T-helper 2 cell treated with Interferon-gamma antibody and Interleukin-4, amounts not matched to agents 100 ng/mL and 5 ng/mL, for 36 hours (primary cell): Measurements from ENCODE around the gene TWF2. TPM values are rescaled to one million over a fixed set of nuclear protein-coding genes. Genes with fewer than 3 reads are reported as not detected.

ENCODE experiments used
- intact Hi-C: fragments of 100-400 bp; cut with micrococcal nuclease; formaldehyde crosslinking; loops from one replicate; pipeline ENCODE4 v1.15.1; 2023
- total RNA-seq: library from RNA; stranded (reverse); gene quantifications from 2 replicates; pipeline ENCODE4 v1.2.3, GENCODE V29; 2022

TWF2 gene
- total RNA-seq, 1 donor from 2014 or later: 109 TPM

DNA sequence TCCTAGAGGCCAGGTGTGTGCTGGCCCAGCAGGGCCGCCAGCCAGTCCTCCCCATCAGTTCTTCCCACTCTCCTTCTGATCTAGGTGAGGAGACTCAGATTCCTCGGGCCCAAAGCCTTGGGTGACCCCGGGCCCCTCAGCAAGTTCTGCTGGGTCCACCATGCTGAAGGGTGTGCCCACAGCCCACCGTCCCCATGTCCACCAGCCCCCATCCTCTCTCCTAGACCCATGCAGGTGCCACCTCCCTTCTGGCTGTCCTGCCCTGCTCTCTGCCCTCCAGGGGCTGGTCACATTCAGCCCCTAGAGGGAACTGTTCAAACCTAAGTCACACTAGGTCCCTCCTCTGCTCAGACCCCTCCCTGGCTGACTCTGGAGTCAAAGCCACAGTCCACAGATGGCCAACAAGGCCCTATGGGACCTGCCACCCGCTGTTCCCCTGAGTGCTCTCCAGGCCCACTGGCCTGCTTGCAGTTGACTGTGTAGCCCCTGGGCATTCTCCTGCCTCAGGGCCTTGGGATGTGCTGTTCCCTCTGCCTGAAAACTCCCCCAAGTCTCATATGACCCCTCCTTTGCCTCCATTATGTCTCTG, 12.6 kb downstream of the TWF2 start:
- intact Hi-C loops: no loop called here

DNA sequence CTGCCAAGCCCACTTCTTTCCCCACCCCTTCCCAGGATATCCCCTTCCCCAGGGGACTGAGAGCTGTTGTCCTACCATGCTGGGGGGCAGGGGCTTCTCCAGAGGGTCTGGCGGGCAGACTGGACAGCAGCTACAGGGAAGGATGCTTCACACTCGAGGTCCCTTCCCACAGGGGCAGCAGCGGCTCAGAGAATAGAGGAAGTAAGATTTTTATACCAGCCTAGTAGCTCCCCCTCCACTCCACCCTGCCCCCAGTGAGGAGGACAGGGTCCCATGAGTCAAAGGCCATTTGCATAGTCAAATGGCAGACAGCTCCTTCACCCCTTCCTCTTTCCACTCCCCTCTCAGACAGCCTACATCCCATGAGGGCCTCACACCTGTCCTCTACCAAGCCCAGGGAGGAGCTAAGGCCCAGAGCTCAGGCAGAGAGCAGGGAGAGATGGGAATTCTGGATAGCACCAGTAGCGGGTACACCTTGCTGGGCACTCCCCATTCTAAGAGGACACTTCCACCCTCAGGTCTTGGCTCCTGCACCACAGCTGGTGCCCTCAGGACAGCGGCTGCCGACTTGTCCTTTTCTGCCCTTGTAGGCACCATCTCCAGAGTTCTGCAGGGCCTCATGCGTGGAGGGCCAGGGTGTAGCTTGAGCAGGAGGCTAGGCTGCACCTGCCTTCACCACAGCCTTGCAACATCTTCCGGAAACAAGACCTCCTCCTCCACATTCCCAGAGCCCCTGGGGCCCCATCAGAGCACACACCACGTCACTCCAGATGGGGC, 13.3 kb downstream of the TWF2 start, which contains the start of gene TLR9:
Gene TLR9 (minus strand): TSS at position 194 of the 777 bp plus-strand sequence. CDS start 116 bp downstream, at position 78.
- intact Hi-C loops: no loop called here

DNA sequence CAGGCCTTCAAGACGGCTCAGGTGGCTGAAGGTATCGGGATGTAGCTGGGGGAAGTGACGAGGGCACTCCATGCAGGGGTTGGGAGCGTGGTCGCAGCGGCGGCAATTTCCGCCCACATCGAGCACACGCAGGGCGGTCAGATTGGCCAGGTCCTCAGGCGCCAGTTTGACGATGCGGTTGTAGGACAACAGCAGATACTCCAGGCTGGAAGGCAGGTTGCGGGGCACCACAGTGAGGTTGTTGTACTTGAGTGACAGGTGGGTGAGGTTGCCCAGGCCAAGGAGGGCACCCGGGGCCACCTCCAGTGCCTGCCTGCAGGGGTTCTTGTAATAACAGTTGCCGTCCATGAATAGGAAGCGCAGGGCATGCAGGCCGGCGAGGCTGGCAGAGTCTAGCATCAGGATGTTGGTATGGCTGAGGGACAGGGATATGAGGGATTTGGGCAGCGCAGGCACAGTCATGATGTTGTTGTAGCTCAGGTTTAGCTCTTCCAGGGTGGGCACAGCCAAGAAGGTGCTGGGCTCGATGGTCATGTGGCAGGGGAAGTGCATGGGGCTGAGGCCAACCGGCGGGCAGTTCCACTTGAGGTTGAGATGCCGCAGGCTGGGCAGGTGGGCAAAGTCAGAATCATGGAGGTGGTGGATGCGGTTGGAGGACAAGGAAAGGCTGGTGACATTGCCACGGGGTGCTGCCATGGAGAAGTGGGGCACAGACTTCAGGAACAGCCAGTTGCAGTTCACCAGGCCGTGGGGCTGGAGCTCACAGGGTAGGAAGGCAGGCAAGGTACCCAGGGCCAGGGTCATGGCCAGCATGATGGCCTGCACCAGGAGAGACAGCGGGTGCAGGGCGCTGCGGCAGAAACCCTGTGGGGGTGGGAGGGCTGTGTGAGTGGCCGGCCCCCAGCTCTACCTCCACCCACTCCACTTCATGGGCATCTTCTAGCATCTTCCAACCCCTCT, 15.2 kb downstream of the TWF2 start:
- intact Hi-C loops: loop anchor here (2.0 to 5.0 kb wide), 2 partner anchors 15 to 224 kb away; partner anchors contain the start of genes SEMA3G and TWF2

DNA sequence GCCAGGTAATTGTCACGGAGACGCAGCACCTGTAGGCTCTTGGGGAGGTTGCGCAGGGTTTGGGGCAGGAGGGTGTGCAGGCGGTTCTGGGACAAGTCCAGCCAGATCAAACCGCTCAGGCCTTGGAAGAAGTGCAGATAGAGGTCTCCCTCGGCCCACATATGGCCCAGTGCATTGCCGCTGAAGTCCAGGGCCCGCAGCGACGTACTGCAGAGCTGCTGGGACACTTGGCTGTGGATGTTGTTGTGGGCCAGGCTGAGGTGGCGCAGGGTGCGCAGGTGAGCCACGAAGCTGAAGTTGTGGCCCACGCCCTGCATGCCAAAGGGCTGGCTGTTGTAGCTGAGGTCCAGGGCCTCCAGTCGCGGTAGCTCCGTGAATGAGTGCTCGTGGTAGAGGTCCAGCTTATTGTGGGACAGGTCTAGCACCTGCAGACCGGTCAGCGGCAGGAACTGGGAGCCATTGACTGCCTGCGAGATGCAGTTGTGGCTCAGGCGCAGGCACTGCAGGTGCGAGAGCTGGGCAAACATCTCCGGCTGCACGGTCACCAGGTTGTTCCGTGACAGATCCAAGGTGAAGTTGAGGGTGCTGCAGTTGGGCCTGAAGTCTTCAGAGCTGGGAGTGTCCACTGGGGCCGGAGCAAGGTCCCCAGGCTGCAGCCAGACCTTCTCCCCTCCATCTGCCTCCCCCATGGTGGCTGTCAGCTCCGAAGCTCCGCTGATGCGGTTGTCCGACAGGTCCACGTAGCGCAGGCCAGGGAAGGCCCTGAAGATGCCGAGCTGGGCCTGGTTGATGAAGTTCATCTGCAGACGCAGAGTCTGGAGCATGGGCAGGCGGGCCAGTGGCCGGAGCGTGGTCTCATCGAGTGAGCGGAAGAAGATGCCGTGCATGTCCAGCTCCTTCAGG, 16.4 kb downstream of the TWF2 start:
- intact Hi-C loops: loop anchor here (2.0 to 5.0 kb wide), 2 partner anchors 16 to 225 kb away; partner anchors contain the start of genes SEMA3G and TWF2

DNA sequence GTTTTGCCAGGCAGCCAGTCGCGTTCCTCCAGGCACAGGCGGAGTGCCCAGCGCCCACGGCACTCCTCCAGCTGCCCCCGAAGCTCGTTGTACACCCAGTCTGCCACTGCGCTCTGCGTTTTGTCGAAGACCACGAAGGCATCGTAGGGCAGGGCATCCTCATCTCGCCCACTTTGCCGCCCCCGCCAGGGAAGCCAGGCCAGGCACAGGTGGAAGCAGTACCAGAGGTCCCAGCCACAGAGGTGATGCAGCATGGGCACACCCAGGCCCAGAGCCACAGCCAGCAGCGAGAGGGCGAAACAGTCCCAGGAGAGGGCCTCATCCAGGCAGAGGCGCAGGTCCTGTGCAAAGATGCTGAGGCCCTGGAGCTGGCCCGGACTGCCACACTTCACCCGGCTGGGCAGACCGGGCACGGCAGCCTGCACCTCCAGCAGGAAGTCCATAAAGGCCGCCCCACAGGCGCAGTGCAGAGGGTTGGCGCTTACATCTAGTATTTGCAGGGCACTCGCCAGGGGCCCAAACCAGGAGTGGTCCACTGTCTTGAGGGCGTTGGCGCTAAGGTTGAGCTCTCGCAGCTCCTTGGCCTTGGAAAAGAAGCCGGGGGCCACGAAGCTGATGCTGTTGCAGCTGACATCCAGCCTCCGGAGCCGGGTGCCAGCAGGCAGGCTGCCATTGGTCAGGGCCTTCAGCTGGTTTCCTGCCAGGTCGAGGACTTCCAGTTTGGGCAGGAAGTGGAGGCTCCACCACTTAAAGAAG, 17.2 kb downstream of the TWF2 start:
- intact Hi-C loops: loop anchor here (2.0 to 5.0 kb wide), 2 partner anchors 17 to 226 kb away; partner anchors contain the start of genes SEMA3G and TWF2

DNA sequence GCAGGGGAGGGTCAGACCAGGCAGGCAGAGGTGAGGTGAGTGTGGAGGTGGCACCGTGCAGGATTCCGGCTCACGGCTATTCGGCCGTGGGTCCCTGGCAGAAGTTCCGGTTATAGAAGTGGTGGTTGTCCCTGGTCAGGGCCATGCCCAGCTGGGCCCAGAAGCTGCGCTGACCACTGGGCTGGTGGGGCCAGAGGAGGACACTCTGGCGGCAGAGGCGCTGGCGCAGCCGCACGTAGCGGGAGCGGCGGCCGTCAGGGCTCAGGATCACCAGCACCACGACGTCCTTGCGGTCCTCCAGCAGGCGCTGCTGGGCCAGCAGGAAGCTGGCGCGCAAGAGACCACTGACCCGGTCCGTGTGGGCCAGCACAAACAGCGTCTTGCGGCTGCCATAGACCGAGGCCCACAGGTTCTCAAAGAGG, 17.8 kb downstream of the TWF2 start:
- intact Hi-C loops: loop anchor here (5.0 kb wide), 1 partner anchor 226 kb away; the partner anchor contains the start of gene SEMA3G

DNA sequence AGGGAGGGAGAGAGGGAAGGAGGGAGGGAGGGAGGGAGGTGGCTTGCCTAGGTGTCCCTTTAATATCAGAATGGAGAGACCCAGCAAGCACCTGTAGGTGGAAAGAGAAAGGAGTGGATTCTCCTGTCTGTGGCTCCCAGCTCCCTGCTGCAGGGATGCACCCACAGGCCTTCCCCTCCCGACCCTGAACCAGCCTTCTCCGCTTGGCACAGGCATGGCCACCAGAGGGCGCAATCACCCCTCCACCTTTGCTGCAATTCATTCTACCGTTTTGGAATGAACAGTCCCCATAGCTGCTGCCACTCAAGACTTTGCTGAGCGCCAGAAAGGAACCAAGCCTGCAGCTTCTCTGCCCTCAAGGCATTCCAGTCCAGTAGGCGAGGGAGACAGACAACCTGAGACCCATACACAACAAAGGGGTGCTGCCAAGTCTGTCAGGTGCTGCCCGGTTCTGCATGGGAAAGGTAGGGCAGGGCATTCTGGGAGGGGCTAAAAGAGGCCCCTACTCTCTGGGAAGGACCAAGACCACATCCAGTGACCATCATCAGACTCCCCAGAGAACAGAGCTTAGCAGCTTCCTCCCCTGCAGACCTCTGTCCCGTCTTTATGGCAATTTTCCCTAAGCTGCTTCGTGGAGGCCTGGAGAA, 18.5 kb downstream of the TWF2 start:
- intact Hi-C loops: loop anchor here (1.0 to 5.0 kb wide), 3 partner anchors 22 to 227 kb away; partner anchors contain the start of genes ALAS1 and SEMA3G

DNA sequence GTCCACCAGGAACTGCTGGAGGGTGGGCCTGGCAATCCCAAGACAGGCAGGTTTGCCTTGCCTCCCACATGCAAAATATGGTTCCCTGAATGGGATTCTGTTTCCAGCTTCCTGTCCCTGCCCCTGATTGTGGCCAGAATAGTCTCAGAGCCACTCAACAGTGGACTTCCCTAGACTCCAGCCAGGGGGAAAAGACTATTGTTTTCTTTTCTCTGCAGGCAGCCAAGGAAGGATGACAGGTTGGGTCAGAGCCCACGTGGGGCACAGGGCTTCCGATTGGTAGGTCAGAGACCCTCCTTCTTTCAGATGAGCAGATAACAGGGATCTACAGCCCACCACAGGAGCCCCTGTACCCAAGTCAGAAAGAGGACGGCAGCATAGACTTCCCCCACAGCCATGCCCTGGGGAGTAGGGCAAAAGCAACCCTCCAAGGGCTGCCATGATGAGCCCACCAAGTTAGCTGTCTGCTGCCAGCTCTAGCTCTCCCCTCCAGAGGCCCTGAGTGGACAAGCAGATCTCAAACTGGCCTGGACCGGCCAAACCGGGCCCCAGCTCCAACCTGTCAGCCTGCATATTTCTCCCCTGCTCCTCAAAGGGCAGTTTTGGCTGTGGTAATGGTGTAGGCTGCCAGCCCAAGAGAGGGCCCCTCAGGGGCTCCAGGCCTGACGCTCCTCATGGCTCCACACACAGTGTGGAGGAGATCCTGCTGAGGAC, 19.9 kb downstream of the TWF2 start:
- intact Hi-C loops: no loop called here

DNA sequence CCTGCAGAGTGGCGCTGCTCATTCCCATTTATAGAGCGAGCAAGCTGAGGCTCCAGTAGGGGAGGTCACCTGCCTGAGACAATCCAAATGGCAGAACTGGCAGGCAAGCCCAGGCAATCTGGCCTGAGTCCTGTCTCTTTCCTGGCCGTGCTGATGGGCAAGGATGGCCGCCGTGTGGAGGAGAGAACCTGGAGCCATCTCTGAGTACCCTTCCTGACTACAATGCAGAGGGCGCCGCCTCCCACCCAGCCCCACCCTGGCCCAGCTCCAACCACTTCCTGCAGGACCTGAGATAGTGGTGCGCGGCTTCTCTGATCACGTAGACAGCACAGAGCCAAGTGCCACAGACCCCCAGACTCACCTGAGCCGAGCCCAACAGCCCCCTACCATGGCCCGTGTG, 20.5 kb downstream of the TWF2 start:
- intact Hi-C loops: no loop called here

DNA sequence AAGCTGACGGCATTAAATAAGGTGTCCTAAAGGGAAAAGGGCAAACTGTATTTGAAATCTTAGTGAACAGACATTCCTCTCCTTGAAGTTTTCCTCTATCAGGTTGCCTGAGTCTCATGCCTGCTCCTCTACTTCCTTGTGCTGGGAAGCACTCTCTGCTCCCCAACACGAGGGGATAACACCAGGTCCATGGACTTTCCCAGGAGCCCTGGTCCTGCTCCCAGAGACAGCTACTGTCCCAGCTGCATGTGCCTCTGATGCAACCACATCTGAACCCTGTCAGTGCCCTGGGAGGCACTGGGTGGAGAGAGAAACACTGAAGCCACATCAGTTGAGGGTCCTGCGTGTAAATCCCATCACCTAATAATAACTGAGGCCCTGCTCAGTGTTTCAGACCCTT, 20.9 kb downstream of the TWF2 start:
- intact Hi-C loops: no loop called here

DNA sequence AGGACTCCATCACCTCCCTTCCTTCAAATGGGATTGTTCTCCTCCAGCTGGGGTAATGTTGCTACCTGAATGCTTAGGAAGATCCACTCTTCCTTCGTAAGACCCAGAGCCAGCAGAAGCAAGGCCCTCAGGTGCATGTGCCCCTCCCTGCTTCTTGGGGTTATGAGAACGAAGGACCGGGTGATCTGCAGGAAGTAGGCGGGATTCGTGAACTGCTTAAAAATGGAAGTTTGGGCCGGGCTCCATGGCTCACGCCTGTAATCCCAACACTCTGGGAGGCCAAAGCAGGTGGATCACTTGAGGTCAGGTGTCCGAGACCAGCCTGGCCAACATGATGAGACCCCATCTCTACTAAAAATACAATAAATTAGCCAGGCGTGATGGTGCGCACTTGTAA, 21.6 kb downstream of the TWF2 start:
- intact Hi-C loops: no loop called here

DNA sequence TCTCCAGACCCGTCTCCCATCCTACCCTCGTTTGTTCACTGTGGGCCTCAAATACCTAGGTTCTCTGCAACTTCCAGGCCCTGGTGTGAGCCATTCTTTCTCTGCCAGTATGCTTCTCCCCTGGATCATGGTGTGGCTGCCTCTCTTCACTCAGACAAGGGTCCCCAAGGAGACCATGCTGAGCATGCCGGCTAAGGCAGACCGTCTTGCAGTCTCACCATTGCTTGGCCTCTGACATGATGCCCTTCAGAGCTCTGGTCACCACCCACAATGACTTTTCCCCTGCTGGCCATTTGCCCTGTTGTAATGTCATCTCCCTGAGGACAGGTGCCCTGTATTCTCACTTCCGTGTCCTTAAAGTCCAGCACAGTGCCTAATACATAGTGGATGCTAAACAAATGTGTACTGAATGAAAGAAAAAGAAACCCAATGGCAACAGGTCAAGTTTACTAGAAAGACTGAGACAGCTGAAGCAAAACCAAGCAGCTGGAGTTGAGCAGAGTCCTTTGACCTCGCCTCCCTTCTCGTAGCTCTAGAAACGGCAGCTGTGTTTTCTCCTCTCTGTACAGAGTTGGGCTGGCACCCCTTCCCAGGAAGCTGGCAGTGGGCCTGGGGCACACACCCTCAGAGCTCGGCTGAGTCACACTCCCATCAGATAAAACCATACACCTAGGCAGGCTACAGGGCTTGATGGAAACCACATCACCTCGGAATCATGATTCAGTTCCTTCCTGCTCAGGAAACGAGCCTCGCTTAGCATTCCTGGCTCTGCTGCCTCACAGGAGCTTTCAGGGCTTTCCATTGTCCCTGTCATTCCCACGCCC, 22.2 kb downstream of the TWF2 start:
- intact Hi-C loops: no loop called here

DNA sequence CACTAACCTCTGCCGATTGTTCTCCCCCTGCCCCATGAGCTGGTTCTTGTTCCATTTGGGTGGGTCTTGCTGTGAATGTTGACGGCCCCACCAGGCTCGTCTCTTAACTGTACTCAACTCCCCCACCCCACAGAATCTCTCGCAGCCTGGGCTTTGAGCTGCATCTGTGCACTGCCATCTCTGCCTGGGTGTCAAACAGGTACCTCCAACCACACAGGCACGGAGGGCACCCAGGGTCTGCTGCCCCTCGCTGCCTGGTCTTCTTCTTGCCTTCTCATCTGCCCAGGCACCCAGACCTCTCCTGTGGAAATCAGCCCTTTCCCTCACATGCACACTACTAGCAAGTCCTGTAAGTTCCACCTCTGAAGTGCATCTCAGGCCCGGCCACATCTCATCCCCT, 23.6 kb downstream of the TWF2 start:
- intact Hi-C loops: no loop called here

DNA sequence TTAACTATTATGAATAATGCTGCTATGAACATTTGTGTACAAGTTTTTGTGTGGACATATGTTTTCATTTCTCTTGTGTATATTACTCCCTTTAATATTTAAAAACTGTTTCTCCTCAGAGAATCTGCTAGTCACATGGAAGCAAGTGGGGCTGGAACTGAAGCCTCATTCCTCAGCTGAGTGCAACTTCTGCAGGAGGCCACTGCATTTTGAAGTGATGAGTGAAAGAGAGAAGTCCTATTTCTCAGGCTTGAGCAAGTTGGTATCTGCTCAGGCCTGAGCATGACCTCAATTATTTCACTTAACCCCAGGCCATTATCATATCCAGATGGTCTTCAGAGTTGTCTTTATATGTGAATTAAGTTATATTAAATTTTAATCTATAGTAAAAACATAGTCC, 25.1 kb downstream of the TWF2 start:
- intact Hi-C loops: no loop called here

DNA sequence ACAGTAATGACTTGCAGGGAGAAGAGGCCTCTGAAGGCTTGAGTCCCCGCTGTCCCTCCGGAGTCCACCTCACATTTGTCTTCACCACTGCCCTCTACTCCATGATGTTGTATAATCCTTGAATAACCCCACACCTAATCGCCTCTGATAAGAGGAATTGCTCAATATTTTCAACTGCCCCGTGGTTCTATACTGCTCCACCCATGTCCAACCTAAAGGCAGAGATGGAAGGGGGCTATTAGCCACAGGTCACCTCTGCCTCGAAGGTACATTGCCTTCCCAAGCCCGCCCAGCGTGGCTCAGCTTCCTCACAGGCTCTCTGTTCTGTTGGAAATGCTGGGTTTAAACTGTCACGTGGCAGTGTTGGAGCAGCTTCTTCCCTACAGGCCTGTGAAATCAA, 26.0 kb downstream of the TWF2 start:
- intact Hi-C loops: no loop called here

DNA sequence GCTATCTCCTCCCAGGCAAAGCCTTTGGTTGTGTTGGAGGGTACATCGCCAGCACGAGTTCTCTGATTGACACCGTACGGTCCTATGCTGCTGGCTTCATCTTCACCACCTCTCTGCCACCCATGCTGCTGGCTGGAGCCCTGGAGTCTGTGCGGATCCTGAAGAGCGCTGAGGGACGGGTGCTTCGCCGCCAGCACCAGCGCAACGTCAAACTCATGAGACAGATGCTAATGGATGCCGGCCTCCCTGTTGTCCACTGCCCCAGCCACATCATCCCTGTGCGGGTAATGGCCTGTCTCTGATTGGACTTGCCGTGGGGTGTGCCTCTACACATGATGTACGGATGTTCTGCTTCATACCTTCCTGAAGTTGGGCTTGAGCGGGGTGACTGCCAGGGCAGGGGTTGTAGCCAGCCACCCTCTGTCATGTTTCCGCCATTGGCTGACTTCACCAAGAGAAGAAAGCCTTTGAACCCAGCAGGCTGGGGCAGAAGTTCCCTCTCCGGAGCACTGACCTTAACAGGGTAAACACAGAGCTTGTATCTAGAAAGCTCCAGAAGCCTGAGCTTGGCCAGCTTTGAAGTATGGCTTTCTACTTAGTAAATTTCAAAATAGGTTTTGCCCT, 27.6 kb downstream of the TWF2 start:
- intact Hi-C loops: no loop called here

DNA sequence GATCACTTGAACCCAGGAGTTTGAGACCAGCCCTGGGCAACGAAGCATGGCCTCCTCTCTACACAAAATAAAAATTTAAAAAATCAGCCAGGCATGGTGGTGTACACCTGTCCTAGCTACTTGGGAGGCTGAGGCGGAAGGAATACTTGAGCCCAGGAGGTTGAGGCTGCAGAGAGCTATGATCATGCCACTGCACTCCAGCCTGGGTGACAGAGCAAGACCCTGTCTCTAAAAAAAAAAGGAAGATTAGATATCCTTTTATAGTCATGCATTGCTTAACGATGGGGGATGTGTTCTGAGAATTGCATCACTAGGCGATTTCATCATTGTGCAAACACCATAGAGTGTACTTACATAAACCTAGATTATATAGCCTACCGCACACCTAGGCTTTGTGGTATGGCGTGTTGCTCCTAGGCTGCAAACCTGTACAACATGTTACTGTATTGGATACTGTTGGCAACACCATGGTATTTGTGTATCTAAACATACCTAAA, 28.4 kb downstream of the TWF2 start:
- intact Hi-C loops: no loop called here
